GM12891 (cell line): ENCODE results near the gene XRCC6.
"Not testable (repeated sequence)": the region's sequence is repeated elsewhere in the genome, so short reads cannot be mapped to it uniquely, and the experiment has no call there.

Experiments used
- DNase-seq: peaks from one replicate; pipeline ENCODE4 v3.0.0; 2011; ENCODE audit warnings: low spot score; ENCODE audit not compliant: insufficient read length
- FAIRE-seq: peaks from 2 replicates; lab custom pipeline; 2011; peaks lifted over from hg19 to GRCh38; lab: Jason Lieb, UNC
- PAX5 ChIP-seq: IDR thresholded peaks from 2 replicates; pipeline ENCODE4 v1.6.1; 2011; ENCODE audit warnings: low read length, moderate library complexity, mild to moderate bottlenecking; ENCODE audit not compliant: insufficient read depth, severe bottlenecking
- POLR2A ChIP-seq: IDR thresholded peaks from 2 replicates; pipeline ENCODE4 v1.6.1; 2011; ENCODE audit warnings: low read depth, low read length, control low read depth
- POLR2AphosphoS5 ChIP-seq: IDR thresholded peaks from 2 replicates; pipeline ENCODE4 v1.6.1; 2011; ENCODE audit warnings: low read depth, low read length, control low read depth
- POU2F2 ChIP-seq: IDR thresholded peaks from 2 replicates; pipeline ENCODE4 v1.6.1; 2011; ENCODE audit warnings: low read depth, mild to moderate bottlenecking, control low read depth, low read length, moderate library complexity
- SPI1 ChIP-seq: IDR thresholded peaks from 2 replicates; pipeline ENCODE4 v1.6.1; 2011; ENCODE audit warnings: low read depth, low read length, control low read depth
- TAF1 ChIP-seq: IDR thresholded peaks from 2 replicates; pipeline ENCODE4 v1.6.1; 2011; ENCODE audit warnings: low read depth, low read length, control low read depth

The XRCC6 gene

DNA sequence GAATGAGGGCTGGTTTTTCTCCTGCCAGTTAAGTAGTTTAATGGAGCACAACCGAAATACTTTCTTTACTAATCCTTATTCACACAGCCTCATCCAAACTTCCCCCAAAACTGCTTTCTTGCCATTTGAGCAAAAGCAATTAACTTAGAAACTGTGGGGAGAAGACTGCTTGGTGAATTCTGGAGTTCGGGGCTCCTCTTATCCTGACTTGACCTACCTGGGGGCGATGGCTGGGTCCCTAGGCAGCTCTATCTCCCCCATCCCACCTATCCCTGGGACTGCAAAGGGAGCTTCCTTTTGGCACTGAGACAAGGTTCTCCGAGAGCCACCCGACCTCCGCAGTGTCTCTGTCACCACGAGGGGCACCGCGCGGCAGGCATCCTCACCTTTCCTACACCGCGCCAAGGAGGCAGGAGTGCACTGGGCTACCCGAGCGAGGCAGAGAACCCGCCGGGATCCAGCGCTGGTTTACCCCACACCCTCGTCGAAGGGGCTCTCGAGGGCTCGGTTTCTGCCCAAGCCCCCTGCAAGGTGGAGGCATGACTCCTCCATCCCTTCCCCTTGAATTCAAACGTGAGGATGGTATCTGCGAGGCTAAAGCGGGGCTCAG is 1.0 kb upstream of the XRCC6 start:
- DNase-seq (peak; percentile 19), FAIRE-seq (no peak)
- TF ChIP-seq POLR2AphosphoS5 (peak; percentile 1; the same call in 1 of the 2 replicates), SPI1 (no peak), TAF1 (no peak), POLR2A (0 out of 2 replicates have a peak, but pooled peaks have one; percentile 26)

DNA sequence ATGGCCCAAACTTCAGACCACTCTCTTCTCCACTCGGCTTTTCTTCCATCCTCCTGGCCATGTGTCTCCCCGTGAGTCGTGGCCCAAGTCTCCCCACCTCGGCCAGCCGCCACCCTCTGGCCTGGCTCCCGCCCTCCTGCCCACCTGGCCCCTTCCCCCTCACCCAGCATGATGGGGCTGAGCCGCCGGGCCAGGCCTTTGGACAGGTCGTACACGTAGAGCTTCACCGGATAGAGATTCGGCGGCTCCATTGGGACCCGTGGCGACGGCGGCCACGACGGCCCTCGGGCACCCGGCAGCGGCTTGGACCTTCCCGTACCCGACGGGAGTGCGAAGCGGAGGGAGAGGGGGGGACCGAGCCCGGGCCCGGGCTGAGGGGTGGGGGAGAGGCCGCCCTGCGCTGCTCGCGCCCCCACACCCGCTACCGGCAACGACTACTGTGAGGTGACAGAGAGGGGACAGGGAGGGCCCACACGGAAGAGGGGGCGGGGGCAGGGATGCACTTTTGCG is 451 bp upstream of the XRCC6 start, which contains the start of gene DESI1:
Gene DESI1 (minus strand): TSS at position 455 of the 510 bp plus-strand sequence. CDS start 204 bp downstream, at position 251.
- FAIRE-seq (no peak), DNase-seq (peak; percentile 32)
- TF ChIP-seq PAX5 (no peak), TAF1 (peak; percentile 89), POU2F2 (no peak), POLR2A (peak; percentile 86), SPI1 (no peak), POLR2AphosphoS5 (peak; percentile 93)

DNA sequence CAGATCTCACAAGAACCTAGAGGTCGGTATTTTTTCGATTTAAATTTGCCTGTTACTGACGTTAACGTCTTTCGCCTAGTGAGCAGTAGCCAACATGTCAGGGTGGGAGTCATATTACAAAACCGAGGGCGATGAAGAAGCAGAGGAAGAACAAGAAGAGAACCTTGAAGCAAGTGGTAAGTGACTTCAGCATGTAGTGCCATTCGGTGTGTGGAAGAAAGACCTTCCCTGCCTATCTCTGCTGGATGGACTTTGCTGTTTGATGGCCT is 750 bp downstream of the XRCC6 start:
- TF ChIP-seq PAX5, result no peak
- no peak for TF ChIP-seq POU2F2
- no peak for TF ChIP-seq POLR2A
- TF ChIP-seq POLR2AphosphoS5, result no peak
- no peak for TF ChIP-seq SPI1
- TF ChIP-seq TAF1, result no peak
- FAIRE-seq (no peak), DNase-seq (no peak)

DNA sequence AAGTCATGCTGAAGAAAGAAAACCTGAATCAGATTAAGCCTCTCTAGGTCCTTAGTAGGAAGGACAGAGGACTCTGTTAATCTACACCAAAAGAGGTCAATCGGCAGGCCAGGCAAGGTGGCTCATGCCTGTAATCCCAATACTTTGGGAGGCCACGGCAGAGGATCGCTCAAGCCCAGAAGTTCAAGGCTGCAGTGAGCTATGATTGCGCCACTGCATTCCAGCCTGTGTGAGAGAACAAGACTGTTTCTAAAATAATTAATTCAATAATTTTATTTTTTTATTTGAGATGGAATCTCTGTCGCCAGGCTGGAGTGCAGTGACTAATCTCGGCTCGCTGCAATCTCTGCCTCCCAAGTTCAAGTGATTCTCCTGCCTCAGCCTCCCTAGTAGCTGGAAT is 4.5 kb downstream of the XRCC6 start:
- TF ChIP-seq TAF1 (no peak), POLR2A (no peak)
- no peak for DNase-seq
- FAIRE-seq, result no peak

DNA sequence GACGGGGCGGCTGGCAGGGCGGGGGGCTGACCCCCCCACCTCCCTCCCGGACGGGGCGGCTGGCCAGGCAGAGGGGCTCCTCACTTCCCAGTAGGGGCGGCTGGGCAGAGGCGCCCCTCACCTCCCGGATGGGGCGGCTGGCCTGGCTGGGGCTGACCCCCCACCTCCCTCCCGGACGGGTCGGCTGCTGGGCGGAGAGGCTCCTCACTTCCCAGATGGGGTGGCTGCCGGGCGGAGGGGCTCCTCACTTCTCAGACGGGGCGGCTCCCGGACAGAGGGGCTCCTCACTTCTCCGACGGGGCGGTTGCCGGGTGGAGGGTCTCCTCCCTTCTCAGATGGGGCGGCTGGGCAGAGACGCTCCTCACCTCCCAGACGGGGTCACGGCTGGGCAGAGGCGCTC is 10.0 kb downstream of the XRCC6 start:
- DNase-seq, FAIRE-seq: not testable (repeated sequence)

DNA sequence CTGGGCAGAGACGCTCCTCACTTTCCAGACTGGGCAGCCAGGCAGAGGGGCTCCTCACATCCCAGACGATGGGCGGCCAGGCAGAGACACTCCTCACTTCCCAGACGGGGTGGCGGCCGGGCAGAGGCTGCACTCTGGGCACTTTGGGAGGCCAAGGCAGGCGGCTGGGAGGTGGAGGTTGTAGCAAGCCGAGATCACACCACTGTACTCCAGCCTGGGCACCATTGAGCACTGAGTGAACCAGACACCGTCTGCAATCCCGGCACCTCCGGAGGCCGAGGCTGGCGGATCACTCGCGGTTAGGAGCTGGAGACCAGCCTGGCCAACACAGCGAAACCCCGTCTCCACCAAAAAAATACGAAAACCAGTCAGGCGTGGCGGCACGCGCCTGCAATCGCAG is 10.5 kb downstream of the XRCC6 start:
- DNase-seq, FAIRE-seq: not testable (repeated sequence)

DNA sequence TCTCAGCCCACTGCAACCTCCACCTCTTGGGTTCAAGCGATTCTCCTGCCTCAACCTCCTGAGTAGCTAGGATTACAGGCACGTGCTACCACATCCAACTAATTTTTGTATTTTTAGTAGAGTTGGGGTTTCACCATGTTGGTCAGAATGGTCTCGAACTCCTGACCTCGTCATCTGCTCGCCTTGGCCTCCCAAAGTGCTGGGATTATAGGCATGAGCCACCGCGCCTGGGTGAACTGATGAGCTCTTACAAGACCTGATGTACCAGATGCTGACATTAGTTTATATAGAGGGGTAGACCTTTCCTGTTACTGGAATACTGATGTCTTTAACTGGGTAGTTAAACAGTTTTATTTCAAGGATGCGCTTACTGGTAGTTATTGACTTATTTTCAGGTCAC is 13.5 kb downstream of the XRCC6 start:
- not testable (repeated sequence) for FAIRE-seq, DNase-seq

DNA sequence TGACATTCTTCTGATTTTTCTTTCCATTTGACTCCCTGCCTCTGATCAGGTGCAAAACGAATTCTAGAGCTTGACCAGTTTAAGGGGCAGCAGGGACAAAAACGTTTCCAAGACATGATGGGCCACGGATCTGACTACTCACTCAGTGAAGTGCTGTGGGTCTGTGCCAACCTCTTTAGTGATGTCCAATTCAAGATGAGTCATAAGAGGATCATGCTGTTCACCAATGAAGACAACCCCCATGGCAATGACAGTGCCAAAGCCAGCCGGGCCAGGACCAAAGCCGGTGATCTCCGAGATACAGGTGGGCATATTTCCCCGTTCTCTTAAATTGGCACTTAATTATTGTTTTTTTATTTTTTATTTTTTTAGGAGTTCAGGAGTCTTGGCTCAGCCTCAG is 15.4 kb downstream of the XRCC6 start:
- FAIRE-seq, result no peak
- TF ChIP-seq SPI1 (no peak), POLR2A (no peak), TAF1 (no peak), POLR2AphosphoS5 (no peak), PAX5 (no peak), POU2F2 (no peak)
- DNase-seq, result no peak

DNA sequence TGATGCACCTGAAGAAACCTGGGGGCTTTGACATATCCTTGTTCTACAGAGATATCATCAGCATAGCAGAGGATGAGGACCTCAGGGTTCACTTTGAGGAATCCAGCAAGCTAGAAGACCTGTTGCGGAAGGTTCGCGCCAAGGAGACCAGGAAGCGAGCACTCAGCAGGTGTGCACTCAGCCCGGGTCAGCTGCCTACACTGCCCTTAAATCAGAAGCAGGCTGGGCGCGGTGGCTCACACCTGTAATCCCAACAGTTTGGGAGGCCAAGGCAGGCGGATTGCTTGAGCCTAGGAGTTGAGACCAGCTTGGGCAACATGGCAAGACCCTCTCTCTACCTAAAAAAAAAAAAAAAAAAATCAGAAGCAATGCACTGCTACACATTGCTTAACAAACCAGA is 16.5 kb downstream of the XRCC6 start:
- FAIRE-seq, result not testable (repeated sequence)

DNA sequence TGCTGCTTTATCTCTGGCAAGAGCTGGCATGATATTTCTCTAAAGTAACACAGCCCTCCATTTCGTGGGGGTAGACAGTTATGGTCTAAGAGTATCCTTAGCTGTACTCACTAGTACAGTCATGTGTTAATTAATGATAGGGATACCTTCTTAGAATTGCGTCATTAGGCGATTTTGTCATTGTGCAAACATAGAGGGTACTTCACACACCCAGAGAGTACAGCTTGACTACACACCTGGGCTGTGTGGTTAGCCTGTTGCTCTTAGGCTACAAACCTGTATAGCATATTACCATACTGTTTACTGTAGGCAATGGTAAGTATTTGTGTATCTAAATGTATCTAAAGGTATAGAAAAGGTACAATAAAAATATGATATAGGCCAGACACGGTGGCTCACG is 17.0 kb downstream of the XRCC6 start:
- FAIRE-seq (no peak), DNase-seq (no peak)
- TF ChIP-seq POLR2AphosphoS5, result no peak
- TF ChIP-seq POU2F2, result no peak
- TF ChIP-seq PAX5, result no peak
- TF ChIP-seq SPI1, result no peak
- no peak for TF ChIP-seq TAF1
- TF ChIP-seq POLR2A, result no peak

More for the DNA sequence above, 16.5 kb downstream of the XRCC6 start:
- not testable (repeated sequence) for DNase-seq

DNA sequence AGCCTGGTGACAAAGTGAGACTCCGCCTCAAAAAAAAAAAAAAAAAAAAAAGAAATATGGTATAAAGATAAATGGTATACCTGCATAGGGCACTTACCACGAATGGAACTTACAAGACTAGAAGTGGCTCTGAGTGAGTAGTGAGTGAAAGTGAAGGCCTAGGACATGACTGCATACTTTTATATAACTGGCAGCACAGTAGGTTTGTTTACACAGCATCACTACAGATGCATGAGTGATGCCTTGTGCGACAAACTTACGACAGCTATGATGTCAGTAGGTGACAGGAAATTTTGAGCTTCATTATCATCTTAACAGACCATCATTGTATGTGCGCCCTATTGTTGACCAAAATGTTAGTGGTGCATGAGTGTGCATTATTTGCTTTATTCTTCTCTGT is 17.7 kb downstream of the XRCC6 start:
- DNase-seq (no peak), FAIRE-seq (peak; percentile 38)
- TF ChIP-seq TAF1, result no peak
- TF ChIP-seq PAX5, result no peak
- TF ChIP-seq POLR2AphosphoS5, result no peak

DNA sequence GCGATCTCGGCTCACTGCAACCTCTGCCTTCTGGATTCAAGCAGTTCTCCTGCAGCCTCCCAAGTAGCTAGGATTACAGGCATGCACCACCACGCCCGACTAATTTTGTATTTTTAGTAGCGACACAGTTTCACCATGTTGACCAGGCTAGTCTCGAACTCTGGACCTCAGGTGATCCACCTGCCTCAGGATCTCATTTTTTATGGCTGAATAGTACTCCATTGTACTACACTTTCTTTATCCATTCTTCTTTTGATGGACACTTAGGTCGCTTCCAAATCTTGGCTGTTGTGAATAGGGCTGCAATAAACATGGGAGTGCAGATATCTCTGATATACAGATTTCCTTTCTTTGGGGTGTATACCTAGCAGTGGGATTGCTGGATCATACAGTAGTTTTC is 20.8 kb downstream of the XRCC6 start:
- FAIRE-seq (no peak), DNase-seq (no peak)
- TF ChIP-seq SPI1 (no peak), POLR2AphosphoS5 (no peak), TAF1 (no peak), PAX5 (no peak)
